Suppressor macrophage treated with lipopolysaccharide for 4 hours (primary cell): ENCODE measurements around the gene SYNPO2.
"Not testable (repeated sequence)": the region's sequence is repeated elsewhere in the genome, so short reads cannot be mapped to it uniquely, and the experiment has no call there.

ENCODE experiments used
- DNase-seq: peaks from one replicate; pipeline ENCODE4 v3.0.0-alpha.2; 2020

Gene SYNPO2

GRCh38 chr4:118939169-118939783, 50.6 kb downstream of the SYNPO2 start:
- no peak for DNase-seq

DNA sequence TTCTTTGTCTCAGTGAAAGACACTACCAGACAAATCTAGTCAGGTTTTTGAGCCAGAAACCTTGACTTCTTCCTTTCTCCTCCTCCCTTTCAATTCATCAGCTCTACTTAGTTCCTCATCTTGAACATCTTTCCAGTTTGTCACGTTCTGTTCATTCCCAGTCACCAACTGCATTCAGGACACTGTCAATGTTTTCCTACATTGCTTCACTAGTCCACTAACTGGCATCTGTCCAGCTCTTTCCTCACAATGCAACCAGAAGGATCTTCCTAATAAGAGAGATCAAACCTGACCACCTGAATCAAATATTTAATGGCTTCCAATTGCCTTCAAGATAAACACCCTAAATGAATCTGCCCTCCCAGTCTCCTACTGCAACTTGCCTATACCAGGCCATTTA, 52.5 kb downstream of the SYNPO2 start:
- DNase-seq, result no peak

DNA sequence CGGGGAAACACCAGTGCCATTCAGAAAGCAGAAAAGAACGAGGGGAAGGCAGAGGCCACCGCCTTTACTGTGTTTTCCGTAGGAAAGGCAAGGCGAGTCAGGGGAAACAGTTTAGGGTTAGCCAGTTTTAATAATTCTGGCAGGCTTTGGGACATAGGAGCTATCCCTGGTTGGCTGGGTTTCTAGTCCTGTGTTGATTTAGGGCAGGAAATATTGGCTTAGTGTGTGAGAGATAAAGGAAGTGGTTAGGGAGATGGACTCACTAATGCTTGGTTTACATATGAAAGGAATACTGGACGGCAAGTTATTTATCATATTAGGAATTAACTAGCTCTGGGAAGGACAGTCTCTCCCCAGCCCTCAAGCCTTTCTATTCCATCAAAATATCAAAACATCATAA, 53.1 kb downstream of the SYNPO2 start:
- no peak for DNase-seq

GRCh38 chr4:118942465-118942864, 53.8 kb downstream of the SYNPO2 start:
- DNase-seq, result peak; percentile 38

DNA sequence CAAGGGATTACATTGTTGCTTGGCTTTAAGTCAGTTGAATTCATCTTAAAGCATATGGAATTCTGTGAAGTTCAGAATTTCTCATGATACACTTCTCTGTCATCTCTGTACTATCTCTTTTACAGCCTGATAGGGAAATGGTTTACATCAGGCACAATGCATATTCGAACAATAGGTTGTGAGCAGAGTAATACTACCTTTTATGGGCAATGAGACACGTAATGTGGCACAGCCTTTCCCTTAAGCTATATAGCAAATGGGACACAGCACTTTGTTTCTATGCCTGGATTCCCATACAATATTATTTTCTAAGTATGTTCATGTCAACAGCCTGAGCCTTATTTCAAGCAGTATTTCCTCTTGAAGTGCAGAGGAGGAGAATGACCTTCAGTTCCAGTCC, 58.4 kb downstream of the SYNPO2 start:
- DNase-seq, result no peak

- DNase-seq, result no peak
These were observed 60.0 kb downstream of the SYNPO2 start for GRCh38 chr4:118948545-118949144.

DNA sequence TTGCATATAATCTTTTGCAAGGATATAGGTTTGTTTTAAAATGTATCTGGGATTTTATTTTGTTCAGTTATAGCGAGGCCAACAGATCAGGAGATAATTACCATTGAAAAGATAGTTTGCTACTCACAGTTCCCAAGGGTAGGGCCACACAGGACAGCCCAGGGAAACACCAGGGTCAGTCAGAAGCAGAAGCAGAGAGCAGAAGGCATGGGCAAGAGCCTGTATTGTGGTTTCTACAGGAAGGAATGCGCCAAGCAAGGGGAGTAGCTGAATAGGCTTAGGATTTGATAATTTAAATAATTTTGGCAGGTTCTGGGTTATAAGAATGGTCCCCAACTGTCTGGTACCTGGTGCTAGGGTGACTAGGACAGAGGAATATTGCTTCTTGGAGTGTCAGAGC, 61.6 kb downstream of the SYNPO2 start:
- DNase-seq, result no peak

DNA sequence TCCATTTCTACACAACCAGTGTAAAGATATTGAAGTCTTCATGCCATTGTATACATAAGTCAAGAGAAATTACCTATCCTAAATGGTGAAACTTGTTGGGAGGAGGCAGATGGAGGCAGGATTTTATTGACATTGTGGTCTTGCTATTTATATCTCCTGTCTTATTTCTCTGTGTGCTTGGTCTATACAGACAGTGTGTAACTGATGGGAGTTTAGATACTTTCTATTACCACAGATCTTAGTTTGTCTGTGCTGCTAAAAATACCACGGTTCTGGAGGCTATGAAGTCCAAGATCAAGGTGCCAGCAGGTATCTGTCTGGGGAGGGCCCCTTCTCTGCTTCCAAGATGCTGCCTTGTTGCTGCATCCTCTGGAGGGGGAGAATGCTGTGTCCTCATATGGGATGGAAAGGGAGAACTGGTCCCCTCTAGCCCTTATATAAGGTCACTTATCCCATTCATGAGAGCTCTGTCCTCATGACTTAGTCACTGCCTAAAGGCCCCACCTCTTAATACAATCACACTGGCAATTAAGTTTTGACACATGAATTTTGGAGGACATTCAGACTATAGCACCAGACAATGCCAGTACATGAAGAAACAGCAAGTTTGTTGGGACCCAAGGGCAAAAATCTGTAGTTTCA, 62.4 kb downstream of the SYNPO2 start:
- no peak for DNase-seq

- DNase-seq, result no peak
These were observed 64.6 kb downstream of the SYNPO2 start for GRCh38 chr4:118953276-118953675.

GRCh38 chr4:118954246-118954645, 65.6 kb downstream of the SYNPO2 start:
- DNase-seq, result no peak

- DNase-seq, result no peak
These were observed 66.9 kb downstream of the SYNPO2 start for GRCh38 chr4:118955515-118955914.

DNA sequence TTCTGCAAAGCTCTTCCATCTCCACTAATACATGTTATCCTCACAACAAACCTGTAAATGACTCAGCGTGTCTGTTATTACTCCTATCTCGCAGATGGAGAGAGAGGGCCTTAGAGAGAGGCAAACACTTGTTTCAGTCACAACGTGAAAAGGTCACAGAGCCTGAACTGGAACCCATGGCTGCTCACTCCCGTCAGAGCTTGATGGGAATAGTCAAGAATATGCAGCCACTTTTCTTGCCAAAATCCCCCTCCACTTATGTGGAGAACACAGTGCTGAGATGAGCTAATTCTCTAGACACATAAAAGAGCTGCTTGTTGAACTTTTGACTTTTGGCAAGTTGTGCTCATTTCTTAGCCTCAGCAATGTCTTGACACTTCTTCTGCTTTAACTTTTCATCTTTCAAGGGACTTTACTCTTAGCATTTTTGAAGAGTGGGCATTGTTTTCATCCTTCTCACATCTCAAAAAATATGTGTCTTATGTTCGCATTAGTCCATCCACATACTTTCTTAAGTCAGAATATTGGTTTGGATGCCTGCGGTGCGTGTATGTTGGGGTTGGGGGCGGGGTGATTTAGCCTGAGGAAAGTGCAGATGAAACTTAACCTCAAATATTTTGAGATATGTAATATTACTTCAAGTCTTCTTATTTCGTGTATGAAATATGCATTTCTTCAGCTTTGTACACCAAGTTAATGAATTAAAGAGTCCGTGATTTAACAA, 69.2 kb downstream of the SYNPO2 start:
- no peak for DNase-seq

GRCh38 chr4:118962540-118962939, 73.9 kb downstream of the SYNPO2 start:
- DNase-seq, result no peak

DNA sequence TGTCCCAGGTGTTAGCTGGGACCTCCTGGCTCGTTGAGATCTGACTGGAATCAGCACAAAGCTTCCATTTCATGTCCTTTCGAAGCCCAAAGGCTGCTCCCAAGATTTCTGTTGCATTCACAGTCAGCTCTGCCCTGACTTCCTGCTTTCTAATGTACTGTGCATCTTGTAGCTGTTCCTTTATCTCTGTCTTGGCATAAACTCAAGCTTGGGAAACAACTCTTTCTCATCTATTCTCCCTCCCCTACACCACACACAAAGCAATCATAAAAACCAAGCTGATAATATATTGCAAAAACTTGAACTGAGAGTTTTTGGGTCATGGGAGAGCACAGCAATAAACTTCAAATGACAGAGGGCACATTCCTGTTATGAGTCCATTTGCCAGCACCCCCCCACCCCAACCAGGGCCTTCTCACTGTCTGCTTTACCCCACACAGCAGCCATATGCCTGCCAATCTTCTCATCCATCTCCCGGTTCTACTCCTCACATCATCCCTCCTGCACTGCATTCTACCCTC, 76.3 kb downstream of the SYNPO2 start:
- DNase-seq, result no peak

GRCh38 chr4:118967393-118967792, 78.7 kb downstream of the SYNPO2 start:
- DNase-seq, result peak; percentile 60

DNA sequence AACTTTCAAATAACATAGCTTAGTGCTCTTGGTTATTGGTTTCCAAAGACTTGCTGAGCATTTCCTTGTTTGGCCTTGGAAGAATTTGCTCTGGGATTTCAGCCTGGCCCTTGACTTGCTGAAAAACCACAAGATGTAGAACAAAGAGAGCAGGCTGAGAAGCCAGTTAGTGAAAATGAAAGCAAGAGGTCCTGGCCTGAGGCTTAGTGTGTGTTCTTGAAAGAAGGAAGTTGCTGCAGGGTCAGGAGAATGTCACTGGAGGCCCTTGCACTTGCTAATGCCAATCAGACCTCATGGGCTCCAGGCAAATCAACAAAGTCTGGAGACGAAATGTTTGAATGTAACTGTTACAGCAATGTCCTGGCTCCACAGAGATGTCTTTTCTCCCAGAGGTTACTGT, 79.4 kb downstream of the SYNPO2 start:
- DNase-seq, result peak; percentile 89

GRCh38 chr4:118968813-118969212, 80.2 kb downstream of the SYNPO2 start:
- peak; percentile 28 for DNase-seq

GRCh38 chr4:118969359-118969758, 80.7 kb downstream of the SYNPO2 start:
- peak; percentile 41 for DNase-seq

GRCh38 chr4:118972167-118972566, 83.5 kb downstream of the SYNPO2 start:
- DNase-seq, result no peak

DNA sequence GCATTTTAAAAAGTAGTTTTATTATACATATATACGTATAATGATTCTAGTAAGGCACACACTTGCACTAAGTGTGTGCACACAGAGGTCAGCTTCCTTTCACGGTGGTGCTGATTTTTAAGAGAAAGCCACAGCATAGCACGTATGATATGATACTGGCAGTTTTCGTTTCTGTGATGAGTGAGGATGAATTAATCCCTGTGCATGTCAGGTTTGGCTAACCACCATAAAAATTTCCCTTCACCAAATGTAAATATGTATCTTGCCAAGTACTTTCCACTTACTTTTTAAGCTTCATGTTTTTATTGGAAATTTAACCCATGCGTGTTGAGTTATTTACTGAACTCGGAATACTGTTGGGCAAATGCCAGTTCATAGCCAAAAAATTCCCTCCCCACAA, 84.6 kb downstream of the SYNPO2 start:
- no peak for DNase-seq

GRCh38 chr4:118974758-118975157, 86.1 kb downstream of the SYNPO2 start:
- peak; percentile 39 for DNase-seq

DNA sequence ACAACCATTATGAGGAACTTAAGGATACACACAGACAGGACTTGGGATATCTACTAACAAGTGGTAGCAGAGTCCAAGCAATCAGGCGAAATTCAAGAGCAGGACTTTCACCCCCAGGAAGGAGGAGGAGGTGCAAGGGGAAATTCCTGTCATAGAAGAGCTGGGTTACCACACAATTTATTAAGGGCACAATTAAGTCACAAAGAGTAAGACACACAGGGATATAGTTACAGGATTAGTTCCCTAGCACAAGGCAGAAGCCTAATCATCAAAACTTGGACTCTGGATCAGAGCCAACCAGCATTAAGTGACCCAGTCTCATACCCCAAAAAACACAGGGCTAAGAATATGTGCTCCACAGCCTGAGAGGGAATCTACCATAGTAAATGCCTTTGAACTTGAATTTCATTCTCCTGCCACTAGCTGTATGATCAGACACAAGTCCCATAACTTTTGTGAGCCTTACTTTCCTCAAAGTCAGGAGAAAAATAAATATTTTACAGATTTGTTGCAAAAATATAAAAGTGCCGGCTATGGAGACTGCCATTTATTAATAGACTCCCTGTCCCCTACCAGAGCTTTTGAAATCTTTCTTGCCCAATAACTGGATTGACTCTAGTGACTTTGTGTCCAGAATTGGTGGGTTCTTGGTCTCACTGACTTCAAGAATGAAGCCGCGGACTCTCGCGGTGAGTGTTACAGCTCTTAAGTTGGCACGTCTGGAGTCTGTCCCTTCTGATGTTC, 87.0 kb downstream of the SYNPO2 start:
- no peak for DNase-seq

GRCh38 chr4:118976193-118976560, 87.5 kb downstream of the SYNPO2 start:
- DNase-seq, result not testable (repeated sequence)
